GM12878 (cell line): ENCODE data around the gene PDGFC. TPM values are rescaled to one million over a fixed set of nuclear protein-coding genes. Genes with fewer than 3 reads are reported as not detected.

Experiments used
- BCLAF1 ChIP-seq: fragments of 450-650 bp; IDR thresholded peaks from 2 replicates; pipeline ENCODE4 v1.6.1; 2017; ENCODE audit warnings: antibody characterized with exemption, mild to moderate bottlenecking, moderate library complexity
- NFYA ChIP-seq: IDR thresholded peaks from 2 replicates; pipeline ENCODE4 v1.6.1; 2011; ENCODE audit warnings: low read depth, mild to moderate bottlenecking, low read length, improper control_type of control experiment, borderline replicate concordance
- RAD51 ChIP-seq: fragments of 450-650 bp; IDR thresholded peaks from 2 replicates; pipeline ENCODE4 v1.6.1; 2016; ENCODE audit warnings: moderate library complexity, mild to moderate bottlenecking, inconsistent platforms
- polyA plus RNA-seq, 11 experiments: library from polyadenylated mRNA; depleted of rRNA in 4 of 11; unstranded in 6 of 11; stranded (reverse) in 5 of 11; fragments of >200 nt; fragmentation: Nextera tagmentation in 4 of 11; fragmentation: Illumina TruSeq in 1 of 11; extraction: Ambion mirVana in 4 of 11; extraction: Trizol in 1 of 11; gene quantifications; 1 replicate in 1 of 11; 2 replicates in 10 of 11; pipeline versions ENCODE4 v1.2.1 to v1.2.3, GENCODE V29; 2011 to 2016; ENCODE audit warnings: inconsistent platforms in 2 of 11, missing spikeins in 2 of 11, low read depth in 1 of 11
- total RNA-seq, 4 experiments: library from RNA; depleted of rRNA in 3 of 4; stranded (reverse); fragments of >200 nt in 3 of 4; fragmentation: Illumina TruSeq in 1 of 4; extraction: Trizol in 1 of 4; gene quantifications; 2 replicates each; pipeline versions ENCODE4 v1.2.1 to v1.2.3, GENCODE V29; 2013 to 2021
- TF ChIP-seq, protein P1 (sequence below): IDR thresholded peaks from 2 replicates; pipeline ENCODE4 v1.6.1; 2012; ENCODE audit warnings: improper control_type of control experiment, low read depth, low read length; ENCODE audit not compliant: insufficient replicate concordance
- TF ChIP-seq, protein P2 (sequence below): fragments of 450-650 bp; IDR thresholded peaks from 2 replicates; pipeline ENCODE4 v1.6.1; 2018; ENCODE audit warnings: mild to moderate bottlenecking, low read depth, moderate library complexity; ENCODE audit not compliant: partially characterized antibody

PDGFC gene
- total and polyA plus RNA-seq, 10 of the 15 experiments (the other 5 are each of a cell fraction or from before 2014, with no cell fraction given) = 0.02 to 0.18 TPM; not detected in 8

- no peak for TF ChIP-seq BCLAF1
- no peak for TF ChIP-seq RAD51
- TF ChIP-seq, protein P1, sequence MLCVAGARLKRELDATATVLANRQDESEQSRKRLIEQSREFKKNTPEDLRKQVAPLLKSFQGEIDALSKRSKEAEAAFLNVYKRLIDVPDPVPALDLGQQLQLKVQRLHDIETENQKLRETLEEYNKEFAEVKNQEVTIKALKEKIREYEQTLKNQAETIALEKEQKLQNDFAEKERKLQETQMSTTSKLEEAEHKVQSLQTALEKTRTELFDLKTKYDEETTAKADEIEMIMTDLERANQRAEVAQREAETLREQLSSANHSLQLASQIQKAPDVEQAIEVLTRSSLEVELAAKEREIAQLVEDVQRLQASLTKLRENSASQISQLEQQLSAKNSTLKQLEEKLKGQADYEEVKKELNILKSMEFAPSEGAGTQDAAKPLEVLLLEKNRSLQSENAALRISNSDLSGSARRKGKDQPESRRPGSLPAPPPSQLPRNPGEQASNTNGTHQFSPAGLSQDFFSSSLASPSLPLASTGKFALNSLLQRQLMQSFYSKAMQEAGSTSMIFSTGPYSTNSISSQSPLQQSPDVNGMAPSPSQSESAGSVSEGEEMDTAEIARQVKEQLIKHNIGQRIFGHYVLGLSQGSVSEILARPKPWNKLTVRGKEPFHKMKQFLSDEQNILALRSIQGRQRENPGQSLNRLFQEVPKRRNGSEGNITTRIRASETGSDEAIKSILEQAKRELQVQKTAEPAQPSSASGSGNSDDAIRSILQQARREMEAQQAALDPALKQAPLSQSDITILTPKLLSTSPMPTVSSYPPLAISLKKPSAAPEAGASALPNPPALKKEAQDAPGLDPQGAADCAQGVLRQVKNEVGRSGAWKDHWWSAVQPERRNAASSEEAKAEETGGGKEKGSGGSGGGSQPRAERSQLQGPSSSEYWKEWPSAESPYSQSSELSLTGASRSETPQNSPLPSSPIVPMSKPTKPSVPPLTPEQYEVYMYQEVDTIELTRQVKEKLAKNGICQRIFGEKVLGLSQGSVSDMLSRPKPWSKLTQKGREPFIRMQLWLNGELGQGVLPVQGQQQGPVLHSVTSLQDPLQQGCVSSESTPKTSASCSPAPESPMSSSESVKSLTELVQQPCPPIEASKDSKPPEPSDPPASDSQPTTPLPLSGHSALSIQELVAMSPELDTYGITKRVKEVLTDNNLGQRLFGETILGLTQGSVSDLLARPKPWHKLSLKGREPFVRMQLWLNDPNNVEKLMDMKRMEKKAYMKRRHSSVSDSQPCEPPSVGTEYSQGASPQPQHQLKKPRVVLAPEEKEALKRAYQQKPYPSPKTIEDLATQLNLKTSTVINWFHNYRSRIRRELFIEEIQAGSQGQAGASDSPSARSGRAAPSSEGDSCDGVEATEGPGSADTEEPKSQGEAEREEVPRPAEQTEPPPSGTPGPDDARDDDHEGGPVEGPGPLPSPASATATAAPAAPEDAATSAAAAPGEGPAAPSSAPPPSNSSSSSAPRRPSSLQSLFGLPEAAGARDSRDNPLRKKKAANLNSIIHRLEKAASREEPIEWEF = no peak
- TF ChIP-seq, protein P2, sequence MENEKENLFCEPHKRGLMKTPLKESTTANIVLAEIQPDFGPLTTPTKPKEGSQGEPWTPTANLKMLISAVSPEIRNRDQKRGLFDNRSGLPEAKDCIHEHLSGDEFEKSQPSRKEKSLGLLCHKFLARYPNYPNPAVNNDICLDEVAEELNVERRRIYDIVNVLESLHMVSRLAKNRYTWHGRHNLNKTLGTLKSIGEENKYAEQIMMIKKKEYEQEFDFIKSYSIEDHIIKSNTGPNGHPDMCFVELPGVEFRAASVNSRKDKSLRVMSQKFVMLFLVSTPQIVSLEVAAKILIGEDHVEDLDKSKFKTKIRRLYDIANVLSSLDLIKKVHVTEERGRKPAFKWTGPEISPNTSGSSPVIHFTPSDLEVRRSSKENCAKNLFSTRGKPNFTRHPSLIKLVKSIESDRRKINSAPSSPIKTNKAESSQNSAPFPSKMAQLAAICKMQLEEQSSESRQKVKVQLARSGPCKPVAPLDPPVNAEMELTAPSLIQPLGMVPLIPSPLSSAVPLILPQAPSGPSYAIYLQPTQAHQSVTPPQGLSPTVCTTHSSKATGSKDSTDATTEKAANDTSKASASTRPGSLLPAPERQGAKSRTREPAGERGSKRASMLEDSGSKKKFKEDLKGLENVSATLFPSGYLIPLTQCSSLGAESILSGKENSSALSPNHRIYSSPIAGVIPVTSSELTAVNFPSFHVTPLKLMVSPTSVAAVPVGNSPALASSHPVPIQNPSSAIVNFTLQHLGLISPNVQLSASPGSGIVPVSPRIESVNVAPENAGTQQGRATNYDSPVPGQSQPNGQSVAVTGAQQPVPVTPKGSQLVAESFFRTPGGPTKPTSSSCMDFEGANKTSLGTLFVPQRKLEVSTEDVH = no peak
- TF ChIP-seq NFYA = no peak
These were observed 141.2 kb downstream of the PDGFC start (continued) for GRCh38 chr4:156830351-156830750.
